HL-60 (cell line): ENCODE results near the gene INTS7.

Experiments used
- CTCF ChIP-seq: IDR thresholded peaks from one replicate; pipeline ENCODE4 v1.5.1; 2011; ENCODE audit warnings: low read length, control low read depth, inconsistent platforms; ENCODE audit not compliant: insufficient read depth
- POLR2AphosphoS5 ChIP-seq: IDR thresholded peaks from 2 replicates; pipeline ENCODE4 v1.6.1; 2012; ENCODE audit warnings: low read depth
- REST ChIP-seq: IDR thresholded peaks from 2 replicates; pipeline ENCODE4 v1.6.1; 2012; ENCODE audit warnings: low read depth; ENCODE audit not compliant: insufficient replicate concordance
- SPI1 ChIP-seq: IDR thresholded peaks from 2 replicates; pipeline ENCODE4 v1.6.1; 2012; ENCODE audit warnings: low read depth, mild to moderate bottlenecking, borderline replicate concordance

- no peak for TF ChIP-seq CTCF
- TF ChIP-seq POLR2AphosphoS5: no peak
- TF ChIP-seq REST: no peak
- no peak for TF ChIP-seq SPI1
These were observed 112.3 kb downstream of the INTS7 start for GRCh38 chr1:211923095-211923494.
